ENCODE data around the gene HOXD13.

Gene HOXD13

GRCh38 chr2:176081376-176081836 lies 11.1 kb upstream of the HOXD13 start:
- DNase-seq = no peak

DNA sequence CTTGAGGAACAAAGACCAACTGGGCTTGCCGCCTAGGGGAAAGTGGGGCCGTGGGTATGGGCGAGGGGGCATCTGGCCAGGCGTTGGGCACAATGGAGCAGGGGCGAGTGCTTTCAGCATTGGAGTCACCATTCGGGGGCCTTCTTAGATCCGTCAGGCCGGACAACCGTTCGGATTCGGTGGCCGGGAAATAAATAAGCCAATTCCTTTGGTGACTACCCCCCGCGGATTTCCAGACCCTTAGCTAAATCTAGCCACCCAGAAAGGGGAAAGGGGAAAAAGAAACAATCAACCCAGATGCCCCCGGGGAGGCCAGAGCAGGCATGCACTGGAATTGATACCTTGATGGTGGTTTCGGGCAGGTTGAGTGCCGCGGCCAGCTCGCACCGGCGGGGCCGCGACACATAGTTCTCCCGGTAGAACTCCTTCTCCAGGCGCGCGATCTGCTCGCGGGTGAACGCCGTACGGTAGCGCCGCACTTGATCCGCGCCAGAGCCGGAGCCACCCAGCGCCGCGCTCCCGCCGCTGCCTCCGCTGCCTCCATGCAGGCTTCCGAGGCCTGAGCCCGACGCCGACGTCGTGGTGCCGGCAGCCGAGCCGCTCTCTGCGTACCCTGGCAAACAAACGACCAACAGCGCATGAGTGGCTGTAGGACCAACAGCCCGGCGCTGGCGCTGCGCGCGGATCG lies 10.5 kb upstream of the HOXD13 start:
- peak; percentile 63 for DNase-seq

DNA sequence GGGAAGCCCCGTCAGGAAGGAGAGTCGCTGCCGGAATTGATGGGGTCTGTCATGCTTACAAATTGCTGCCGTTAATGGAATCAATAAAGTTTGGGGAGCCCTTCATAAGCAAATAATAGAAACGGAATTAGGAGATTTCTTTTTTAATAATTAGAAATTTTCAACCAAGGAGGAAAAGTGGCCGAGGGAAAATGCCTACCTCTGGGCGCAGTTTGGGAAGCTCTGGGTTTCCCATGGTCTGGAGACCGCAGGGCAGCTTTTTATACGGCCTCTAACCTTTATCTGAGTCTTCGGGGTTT lies 10.0 kb upstream of the HOXD13 start:
- DNase-seq = no peak

DNA sequence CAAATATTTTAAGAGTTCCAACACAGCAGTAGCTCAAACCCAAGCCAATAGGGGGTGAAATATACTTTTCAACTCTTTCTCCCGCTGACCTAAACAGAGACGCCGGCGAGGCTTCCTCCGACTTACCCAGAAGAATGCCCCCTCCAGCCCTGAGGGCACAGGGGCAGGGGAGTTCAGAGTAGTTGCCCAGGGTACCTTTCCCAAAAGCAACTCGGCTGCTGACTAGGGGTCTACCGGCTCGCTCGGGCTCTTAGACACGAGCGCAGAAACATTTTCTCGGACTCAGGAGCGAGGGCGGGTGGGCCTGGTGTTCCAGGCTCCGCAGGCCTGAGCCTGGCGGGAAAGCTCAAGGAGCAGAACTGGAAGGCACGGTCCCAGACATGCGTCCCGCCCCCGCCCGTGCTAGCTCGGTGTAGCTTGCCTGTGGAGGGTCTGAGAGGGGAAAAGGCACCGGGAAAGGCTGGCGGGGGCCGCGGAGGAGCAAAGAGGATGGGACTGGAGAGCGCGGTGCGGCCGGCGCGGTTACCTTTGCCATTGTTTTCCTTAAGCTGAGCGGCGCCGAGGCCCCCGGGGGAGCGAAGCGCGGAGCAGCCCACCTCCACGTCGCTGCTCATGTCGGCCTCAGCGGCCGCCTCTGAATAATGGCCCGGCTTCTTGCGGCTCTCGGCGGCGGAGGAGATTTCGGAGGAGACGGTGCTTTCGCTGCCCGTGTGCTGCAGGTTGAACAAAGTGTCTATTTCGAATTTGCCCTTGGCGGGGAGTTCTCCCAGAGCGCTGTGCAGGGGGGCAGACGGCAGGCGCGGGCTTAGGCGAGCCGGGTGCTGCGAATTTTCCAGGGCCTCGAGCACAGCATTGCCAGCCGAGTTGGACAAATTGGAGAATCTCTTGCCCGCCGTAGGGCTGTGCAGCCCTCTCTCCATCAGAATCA lies 9.4 kb upstream of the HOXD13 start:
- no peak for DNase-seq

GRCh38 chr2:176083796-176084261 lies 8.7 kb upstream of the HOXD13 start, which contains the start of gene EVX2:
TSS of gene EVX2 (minus strand) at chr2:176083962. CDS start at chr2:176083776, 186 bp downstream.
- no peak for DNase-seq

DNA sequence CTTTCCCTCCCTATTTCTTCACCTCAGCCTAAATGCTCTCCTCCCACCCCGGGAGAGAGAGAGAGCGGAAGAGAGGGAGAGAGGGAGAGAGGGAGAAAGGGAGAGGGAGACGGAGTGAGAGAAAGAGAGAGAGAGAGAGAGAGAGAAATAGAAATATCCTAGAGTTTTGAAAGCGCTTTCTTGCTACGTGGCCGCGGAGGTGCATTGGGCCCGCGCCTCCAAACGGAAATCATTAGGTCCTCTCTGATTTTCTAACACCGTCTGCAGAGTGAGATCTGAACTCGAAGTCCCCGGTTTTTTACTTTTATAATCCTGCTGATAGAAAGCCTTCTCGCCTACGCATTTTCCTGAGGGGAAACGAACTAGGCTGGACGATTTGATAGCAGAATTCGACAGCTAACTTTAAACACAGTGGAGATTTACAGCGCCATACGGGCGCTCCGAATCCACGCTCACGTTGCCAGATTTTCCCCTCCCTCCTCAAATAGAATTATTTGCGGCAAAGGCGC lies 7.9 kb upstream of the HOXD13 start:
- no peak for DNase-seq

DNA sequence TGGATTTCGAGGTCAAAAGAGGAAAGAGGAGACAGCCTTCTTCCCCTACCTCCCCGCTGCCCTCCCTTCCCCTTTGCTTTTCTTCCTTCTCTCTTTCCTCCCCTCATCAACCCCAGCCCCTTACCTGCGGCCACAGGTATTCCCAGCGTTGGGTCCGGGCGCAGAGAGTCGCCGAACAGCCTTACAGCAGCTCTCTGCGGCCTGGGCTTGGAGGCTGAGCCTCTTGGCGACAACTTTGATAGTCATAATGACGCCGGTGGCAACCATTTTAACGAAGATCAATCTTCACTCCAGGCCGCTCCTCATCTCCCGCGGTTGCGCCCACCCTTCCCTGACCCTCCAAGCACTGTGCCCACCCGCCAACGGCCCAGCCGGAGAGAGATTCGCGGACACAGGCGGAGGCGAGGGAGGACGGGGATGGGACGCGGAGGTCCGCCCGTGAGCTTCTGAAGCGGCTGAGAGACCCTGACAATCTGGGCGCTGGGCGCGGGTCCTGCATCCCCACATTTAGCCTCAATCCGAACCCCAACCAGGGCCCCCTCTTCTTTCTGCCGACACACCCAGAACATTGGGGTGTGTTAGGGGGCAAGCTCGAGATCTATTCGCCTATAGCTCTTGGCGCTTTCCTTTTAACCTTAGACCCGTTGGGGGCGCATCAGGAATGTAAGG lies 7.3 kb upstream of the HOXD13 start:
- no peak for DNase-seq

- DNase-seq = peak; percentile 63
Measured at GRCh38 chr2:176085861-176086771, 6.4 kb upstream of the HOXD13 start.

- DNase-seq = no peak
Measured at GRCh38 chr2:176087330-176088047, 5.0 kb upstream of the HOXD13 start.

- DNase-seq = peak; percentile 69
Measured at GRCh38 chr2:176088048-176088936, 4.2 kb upstream of the HOXD13 start.

GRCh38 chr2:176088937-176089842 lies 3.3 kb upstream of the HOXD13 start:
- no peak for DNase-seq

- peak; percentile 30 for DNase-seq
Measured at GRCh38 chr2:176089843-176090395, 2.6 kb upstream of the HOXD13 start.

GRCh38 chr2:176090862-176091261 lies 1.7 kb upstream of the HOXD13 start:
- no peak for DNase-seq

- DNase-seq = peak; percentile 47
Measured at GRCh38 chr2:176091329-176092258, 927 bp upstream of the HOXD13 start.

GRCh38 chr2:176093145-176093897 lies 800 bp downstream of the HOXD13 start:
- peak; percentile 61 for DNase-seq

DNA sequence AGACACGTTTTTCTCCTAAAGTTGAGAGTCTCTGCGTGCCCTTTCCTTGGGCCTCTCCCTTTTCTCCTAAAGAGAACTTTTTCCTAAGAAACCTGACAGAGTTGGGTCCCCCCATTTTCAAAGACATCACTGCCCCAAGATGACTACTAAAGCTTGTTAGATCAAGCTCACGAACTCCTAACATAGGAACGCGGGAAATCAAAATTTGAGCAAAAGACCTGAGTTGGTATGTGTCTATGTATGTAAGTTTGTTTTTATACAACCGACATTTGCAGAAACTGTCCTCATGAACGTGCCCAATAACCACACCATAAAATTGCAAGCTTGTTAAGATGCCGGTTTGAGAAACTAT lies 1.4 kb downstream of the HOXD13 start:
- no peak for DNase-seq

GRCh38 chr2:176094349-176094748 lies 1.8 kb downstream of the HOXD13 start:
- DNase-seq = no peak

Data from activated effector memory CD4-positive, alpha-beta T cell treated with anti-CD3 and anti-CD28 coated beads, Interleukin-2, amount 50 U/mL, for 16 hours (primary cell).